GM19023 (cell line): ENCODE measurements around the gene PPIF.

Source experiments
- ATAC-seq: cut with Tn5 transposase; IDR thresholded peaks from one replicate; pipeline ENCODE4 v1.9.1; 2021; ENCODE audit warnings: mild to moderate bottlenecking, moderate library complexity; ENCODE audit not compliant: unreplicated experiment

Gene PPIF

GRCh38 chr10:79347226-79347893 lies at the start of gene PPIF:
TSS of gene PPIF (plus strand) at chr10:79347469. CDS start at chr10:79347549, 80 bp downstream.
- ATAC-seq: peak; percentile 76

GRCh38 chr10:79298403-79299244 lies 48.6 kb upstream of the PPIF start:
- ATAC-seq: no peak

DNA sequence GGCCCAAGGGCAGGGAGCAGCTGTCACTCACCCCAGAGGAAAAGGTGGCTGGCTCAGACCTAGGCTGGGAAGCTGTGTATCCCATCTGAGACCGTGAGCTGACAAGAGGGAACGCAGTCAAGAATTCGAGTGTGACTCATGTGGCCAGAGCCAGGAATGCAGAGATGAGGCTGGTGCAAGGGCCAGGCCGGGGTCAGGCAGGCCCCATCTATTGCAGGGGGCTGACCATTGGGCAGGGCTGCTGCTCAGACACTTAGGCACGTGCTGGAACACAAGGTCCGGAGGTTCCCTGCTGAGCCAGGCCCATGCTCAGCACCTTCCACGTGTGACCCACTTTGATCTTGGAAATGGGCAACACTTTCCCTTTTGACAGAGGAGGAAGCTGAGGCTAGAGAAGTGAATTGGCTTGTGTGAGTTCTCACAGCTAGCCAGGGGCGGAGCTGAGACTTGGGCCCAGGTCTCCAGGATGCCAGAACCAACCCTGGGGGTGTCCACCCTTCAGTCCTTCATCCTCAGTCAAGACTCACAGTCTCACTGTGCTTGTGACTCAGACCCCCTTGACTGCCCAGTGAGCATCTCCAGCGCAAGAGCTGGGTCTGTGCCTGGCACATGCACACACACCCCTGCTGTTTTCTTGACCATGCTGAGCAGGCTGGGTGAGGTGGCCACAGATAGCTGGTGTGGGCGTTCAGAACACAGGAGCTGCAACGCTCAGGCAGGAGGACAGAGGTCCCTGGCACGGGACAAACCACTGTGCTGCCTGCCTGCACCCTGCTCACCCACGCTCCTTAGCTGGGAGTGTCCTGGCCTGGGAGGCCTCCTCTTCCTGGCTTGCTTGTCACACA lies 47.6 kb upstream of the PPIF start:
- no peak for ATAC-seq

GRCh38 chr10:79300711-79301110 lies 46.6 kb upstream of the PPIF start:
- ATAC-seq: no peak

- ATAC-seq: no peak
Observed at GRCh38 chr10:79301754-79302530, 45.3 kb upstream of the PPIF start.

- no peak for ATAC-seq
Observed at GRCh38 chr10:79303631-79304478, 43.4 kb upstream of the PPIF start.

GRCh38 chr10:79304479-79305087 lies 42.7 kb upstream of the PPIF start:
- ATAC-seq: no peak

GRCh38 chr10:79305515-79305914 lies 41.8 kb upstream of the PPIF start:
- no peak for ATAC-seq

DNA sequence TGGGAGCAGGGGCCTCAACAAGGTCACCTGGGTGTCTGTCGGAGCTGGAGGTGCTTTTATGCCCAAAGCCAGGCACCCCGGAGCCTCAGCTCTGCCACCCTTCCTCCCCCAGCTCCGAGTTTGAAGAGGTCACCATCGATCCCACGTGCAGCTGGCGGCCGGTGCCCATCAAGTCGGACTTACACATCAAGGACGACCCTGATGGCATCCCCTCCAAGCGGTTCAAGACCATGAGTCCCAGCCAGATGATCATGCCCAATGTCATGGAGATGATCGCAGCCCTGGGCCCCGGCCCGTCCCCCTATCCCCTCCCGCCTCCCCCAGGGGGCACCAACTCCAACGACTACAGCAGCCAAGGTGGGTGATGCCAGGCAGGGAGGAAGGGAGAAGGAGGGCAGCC lies 41.3 kb upstream of the PPIF start:
- ATAC-seq: no peak

GRCh38 chr10:79306644-79307220 lies 40.5 kb upstream of the PPIF start:
- ATAC-seq: no peak

GRCh38 chr10:79308016-79308415 lies 39.3 kb upstream of the PPIF start:
- no peak for ATAC-seq

- ATAC-seq: no peak
Observed at GRCh38 chr10:79308969-79309665, 38.2 kb upstream of the PPIF start.

DNA sequence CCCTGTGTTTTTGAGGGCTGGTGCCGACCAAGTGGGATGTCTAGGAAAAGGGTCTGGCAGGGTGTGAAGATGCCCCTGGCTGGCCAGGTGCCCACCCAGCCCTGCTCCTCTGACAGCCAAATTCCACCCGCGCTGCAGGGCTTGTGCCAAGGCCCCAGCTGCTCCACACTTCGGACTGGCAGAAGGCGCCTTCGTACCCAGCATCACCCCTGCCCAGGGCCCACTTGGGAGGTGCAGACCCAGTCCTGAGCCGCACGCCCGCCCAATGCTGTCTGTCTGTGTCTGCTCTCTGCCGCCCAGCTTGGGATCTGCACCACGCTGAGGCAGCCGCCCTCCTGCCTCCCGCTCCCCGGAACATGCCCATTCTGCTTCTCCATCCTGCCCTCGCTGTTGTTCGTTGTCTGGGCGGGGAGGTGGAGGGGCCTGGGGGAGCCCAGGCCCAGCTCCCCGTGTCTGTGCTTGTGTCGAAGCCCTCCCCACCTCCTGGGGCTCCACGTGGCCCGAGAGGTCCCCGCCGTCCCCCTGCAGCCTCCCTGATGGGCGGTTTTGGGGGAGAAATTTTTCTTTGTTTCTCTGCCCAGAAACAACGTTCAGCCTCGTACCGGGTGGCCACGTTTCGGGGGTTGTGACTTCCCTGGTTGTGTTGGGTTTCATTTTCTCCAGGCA lies 36.9 kb upstream of the PPIF start:
- no peak for ATAC-seq

GRCh38 chr10:79310911-79311573 lies 36.2 kb upstream of the PPIF start:
- no peak for ATAC-seq

- ATAC-seq: no peak
Observed at GRCh38 chr10:79311581-79312407, 35.5 kb upstream of the PPIF start.

DNA sequence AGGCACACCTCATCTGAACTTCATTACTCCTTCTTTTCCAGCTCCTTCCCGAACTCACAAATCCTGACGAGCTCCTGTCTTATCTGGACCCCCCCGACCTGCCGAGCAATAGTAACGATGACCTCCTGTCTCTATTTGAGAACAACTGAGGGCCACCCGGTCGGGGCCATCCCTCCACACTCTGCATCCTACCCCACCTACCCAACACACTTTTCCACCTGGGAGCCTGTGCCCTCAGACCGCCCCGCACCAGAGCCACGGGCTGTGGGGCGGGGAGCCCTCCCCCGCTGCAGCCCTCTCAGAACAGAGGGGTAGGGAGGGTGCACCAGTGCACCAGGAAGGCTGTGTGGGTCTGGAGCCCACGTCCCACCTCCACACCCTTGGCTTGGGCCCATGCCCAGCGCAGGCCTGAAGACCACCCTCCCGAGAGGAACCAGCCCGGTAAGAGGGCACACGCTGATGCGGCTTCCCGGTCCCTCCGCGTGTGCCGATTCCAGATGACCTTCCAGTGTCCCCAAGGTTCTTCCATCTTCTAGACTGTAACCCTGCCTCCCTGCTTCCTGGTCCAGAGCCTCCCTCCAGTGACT lies 34.6 kb upstream of the PPIF start:
- ATAC-seq: no peak
